ENCODE measurements around the gene NRXN3. TPM values are rescaled to one million over a fixed set of nuclear protein-coding genes. Genes with fewer than 3 reads are reported as not detected.

NRXN3 gene
- total RNA-seq, 2 donors from 2014 or later: 1.2 to 7.8 TPM

DNA sequence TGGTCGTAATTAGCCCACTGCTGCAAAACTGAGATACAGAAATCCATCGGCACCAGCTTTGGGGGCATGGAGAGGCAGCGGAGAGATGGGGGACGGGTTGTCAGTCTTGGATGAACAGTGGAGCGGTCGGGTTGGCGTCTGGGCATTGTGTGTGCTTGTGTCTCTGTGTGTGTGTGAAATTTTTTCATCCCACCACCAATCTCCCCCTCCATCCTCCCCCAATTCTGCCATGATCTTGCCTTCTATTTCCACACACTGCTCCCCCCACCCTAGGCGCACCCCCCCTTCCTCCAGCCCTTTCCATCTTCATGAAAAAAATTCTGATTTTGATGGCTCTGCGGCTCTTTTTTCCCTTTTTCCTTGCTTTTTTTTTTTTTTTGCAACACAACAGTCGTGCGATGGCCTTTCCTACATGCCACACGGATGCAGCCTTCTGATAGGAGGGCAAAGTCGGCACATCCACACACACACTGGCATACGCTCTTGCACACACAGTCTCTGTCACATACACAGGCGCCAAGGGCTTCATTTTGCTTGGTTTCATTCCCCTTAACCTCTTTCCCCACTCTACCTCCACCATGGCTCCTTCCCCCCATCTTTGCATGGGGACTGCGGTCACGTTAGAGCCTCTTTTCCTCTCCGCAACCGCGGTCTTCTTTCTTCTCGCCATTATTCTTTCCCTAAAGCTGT is 3.3 kb downstream of the NRXN3 start:
- Histone ChIP-seq H3K9me3 (no peaks in the 10 kb centered on the region), H3K4me3 (no peak overlapping the region), H3K4me1 (no peaks in the 10 kb centered on the region), H3K9ac (ENCODE audit: low read depth in 2 of 2, low read length in 2 of 2) (no peak overlapping the region), H3K36me3 (no peaks in the 10 kb centered on the region), H3K27me3 (no peaks in the 10 kb centered on the region), H3K27ac (no peak overlapping the region)
- no peak for DNase-seq
- intact Hi-C loops (cut with DNase I): no loop called here
- TF ChIP-seq, protein P1, sequence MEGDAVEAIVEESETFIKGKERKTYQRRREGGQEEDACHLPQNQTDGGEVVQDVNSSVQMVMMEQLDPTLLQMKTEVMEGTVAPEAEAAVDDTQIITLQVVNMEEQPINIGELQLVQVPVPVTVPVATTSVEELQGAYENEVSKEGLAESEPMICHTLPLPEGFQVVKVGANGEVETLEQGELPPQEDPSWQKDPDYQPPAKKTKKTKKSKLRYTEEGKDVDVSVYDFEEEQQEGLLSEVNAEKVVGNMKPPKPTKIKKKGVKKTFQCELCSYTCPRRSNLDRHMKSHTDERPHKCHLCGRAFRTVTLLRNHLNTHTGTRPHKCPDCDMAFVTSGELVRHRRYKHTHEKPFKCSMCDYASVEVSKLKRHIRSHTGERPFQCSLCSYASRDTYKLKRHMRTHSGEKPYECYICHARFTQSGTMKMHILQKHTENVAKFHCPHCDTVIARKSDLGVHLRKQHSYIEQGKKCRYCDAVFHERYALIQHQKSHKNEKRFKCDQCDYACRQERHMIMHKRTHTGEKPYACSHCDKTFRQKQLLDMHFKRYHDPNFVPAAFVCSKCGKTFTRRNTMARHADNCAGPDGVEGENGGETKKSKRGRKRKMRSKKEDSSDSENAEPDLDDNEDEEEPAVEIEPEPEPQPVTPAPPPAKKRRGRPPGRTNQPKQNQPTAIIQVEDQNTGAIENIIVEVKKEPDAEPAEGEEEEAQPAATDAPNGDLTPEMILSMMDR (IDR thresholded peaks at IDR 0.05): no peak

DNA sequence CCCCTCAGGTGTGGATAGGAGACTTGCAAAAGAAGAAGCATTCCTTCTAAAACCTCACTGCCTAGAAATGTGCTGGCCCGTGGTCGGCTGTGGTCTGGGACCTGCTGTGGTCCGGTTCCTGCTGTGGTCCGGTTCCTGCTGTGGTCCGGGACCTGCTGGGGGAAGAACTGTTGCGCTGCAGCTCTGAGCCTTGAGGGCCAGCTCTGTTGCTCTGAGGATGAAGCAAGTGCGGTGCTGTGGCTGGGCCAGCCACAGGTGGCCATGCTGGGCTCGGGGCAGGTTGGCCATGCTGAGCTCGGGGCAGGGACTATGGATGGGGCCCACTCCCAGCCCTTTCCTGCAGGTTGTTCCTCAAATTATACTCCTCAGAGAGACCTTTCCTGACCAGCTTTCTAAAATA is 5.2 kb downstream of the NRXN3 start:
- Histone ChIP-seq H3K4me3 (no peak overlapping the region), H3K4me1 (no peaks in the 10 kb centered on the region), H3K27me3 (no peaks in the 10 kb centered on the region), H3K9me3 (no peaks in the 10 kb centered on the region), H3K36me3 (no peaks in the 10 kb centered on the region), H3K27ac (no peak overlapping the region), H3K9ac (ENCODE audit: low read depth in 2 of 2, low read length in 2 of 2) (no peak overlapping the region)
- TF ChIP-seq, protein P1 (IDR thresholded peaks at IDR 0.05): no peak
- no peak for DNase-seq
- intact Hi-C loops (cut with DNase I): no loop called here

DNA sequence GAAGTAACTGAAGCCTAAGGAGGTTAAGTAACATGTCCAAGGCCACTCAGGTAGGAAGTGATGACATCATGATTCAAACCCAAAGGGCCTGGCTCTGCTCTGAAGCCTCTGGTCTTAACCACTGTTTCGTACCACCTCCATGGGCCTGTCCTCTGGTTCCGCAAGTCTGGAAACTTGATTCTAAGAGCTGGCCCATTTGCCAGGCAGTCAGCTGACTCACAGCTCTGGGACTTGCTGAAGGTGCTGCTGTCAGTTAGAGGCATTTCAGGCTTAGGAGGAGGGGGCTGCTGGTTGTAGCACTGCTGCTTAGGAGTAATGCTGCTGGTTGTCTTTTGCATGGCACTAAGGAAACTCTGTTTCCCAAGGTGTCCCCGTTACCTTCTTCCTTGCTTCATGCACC is 7.9 kb downstream of the NRXN3 start:
- TF ChIP-seq, protein P1 (IDR thresholded peaks at IDR 0.05): no peak
- no peaks in the 10 kb centered on the region for H3K36me3 ChIP-seq
- H3K9ac ChIP-seq (ENCODE audit: low read depth in 2 of 2, low read length in 2 of 2): no peak overlapping the region
- intact Hi-C loops (cut with DNase I): no loop called here
- H3K27ac ChIP-seq: no peak overlapping the region
- no peak overlapping the region for H3K4me3 ChIP-seq
- no peaks in the 10 kb centered on the region for H3K27me3 ChIP-seq
- no peaks in the 10 kb centered on the region for H3K9me3 ChIP-seq
- DNase-seq: no peak
- H3K4me1 ChIP-seq: no peaks in the 10 kb centered on the region

DNA sequence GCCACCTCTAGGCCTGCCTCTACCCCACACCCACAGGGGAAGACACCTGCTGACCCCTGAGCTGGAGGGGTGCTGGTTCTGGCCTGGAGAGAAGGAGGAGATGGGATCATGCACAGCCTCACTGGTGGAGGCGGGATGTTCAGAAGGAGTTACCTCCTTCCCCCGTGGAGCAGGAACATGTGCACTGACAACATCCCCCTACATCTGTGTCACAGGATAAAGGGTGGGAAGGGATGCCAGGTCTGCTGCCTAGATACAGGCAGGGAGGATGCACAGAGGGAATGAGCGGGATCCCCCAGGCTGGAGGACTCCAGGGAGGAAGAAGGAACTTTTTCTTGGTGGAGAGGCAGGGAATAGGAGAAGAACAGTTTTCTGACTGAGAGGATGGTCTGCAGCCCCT is 8.8 kb downstream of the NRXN3 start:
- TF ChIP-seq, protein P1 (IDR thresholded peaks at IDR 0.05): no peak
- H3K36me3 ChIP-seq: no peaks in the 10 kb centered on the region
- H3K27ac ChIP-seq: no peak overlapping the region
- no peaks in the 10 kb centered on the region for H3K9me3 ChIP-seq
- no peaks in the 10 kb centered on the region for H3K27me3 ChIP-seq
- no peaks in the 10 kb centered on the region for H3K4me1 ChIP-seq
- H3K9ac ChIP-seq (ENCODE audit: low read depth in 2 of 2, low read length in 2 of 2): no peak overlapping the region
- DNase-seq: no peak
- intact Hi-C loops (cut with DNase I): no loop called here
- H3K4me3 ChIP-seq: no peak overlapping the region

DNA sequence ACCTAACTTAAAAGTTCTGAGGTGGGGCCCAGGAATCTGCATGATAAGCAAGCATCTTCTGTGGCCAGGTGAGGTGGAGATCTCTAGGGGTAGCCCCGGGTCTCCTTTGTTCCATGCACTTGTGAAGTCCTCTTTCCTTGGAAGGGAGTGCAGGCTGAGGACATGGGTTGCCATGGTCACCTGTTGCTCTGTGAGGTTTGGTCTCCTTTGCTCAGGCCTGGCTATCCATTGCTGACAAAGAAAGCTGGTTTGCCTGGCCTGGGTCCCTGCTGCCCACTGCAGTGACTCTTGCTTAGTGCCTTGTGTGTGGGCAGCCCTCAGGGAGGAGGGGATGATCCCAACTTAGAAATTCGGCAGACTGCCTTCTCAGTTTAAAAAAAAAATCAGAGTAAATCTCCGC is 11.1 kb downstream of the NRXN3 start:
- H3K27ac ChIP-seq: no peak overlapping the region
- H3K4me3 ChIP-seq: no peak overlapping the region
- no peaks in the 10 kb centered on the region for H3K36me3 ChIP-seq
- TF ChIP-seq, protein P1 (IDR thresholded peaks at IDR 0.05): no peak
- no peaks in the 10 kb centered on the region for H3K9me3 ChIP-seq
- intact Hi-C loops (cut with DNase I): no loop called here
- H3K9ac ChIP-seq (ENCODE audit: low read depth in 2 of 2, low read length in 2 of 2): no peak overlapping the region
- H3K27me3 ChIP-seq: no peaks in the 10 kb centered on the region
- no peak for DNase-seq
- H3K4me1 ChIP-seq: no peaks in the 10 kb centered on the region

Data from colonic mucosa (tissue), 4 donors.